ENCODE measurements around the gene USP22.
A peak's percentile ranks its signal among the peaks of the same experiment; 100 is the strongest.

The USP22 gene

DNA sequence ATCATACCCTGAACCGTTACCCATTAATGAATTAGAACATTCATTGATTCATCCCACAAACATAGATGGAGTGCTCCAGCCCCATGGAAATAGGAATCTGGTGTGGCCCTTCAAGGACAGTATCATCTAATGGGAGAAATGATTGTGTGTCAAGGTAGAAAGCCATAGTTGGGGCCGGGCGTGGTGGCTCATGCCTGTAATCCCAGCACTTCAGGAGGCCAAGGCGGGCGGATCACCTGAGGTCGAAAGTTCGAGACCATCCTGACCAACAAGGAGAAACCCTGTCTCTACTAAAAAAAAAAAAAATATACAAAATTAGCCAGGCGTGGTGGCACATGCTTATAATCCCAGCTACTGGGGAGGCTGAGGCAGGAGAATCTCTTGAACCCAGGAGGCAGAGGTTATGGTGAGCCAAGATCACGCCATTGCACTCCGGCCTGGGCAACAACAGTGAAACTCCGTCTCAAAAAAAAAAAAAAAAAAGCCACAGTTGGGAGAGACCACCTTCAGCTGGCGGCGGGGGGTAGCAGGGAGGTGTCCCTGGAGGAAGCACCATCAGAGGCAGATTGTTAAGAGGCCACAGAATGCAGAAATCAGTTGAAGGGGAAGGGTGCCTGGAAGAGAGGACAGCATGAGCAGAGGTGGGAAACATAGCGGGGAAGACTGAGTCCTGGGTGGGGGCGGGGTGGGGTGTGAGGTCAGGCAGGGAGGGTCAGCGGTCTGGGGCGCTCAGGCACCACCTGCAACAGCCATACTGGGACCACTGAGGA is 60.0 kb downstream of the USP22 start:
- no peaks in the 10 kb centered on the region for H3K79me1 ChIP-seq (ENCODE audit: low read depth, low read length)
- peaks cover 23 to 69% of the 10 kb centered on the region in 2 donors for H3K36me3 ChIP-seq (replicated peaks in 1 of 2; ENCODE audit: control insufficient read depth in 2 of 2, insufficient read depth in 2 of 2, low read length in 2 of 2)
- H3K4me1 ChIP-seq (ENCODE audit: control insufficient read depth in 2 of 2, insufficient read depth in 1 of 2, low read depth in 1 of 2, low read length in 2 of 2) = no peaks in the 10 kb centered on the region
- H3K9me3 ChIP-seq (replicated peaks in 1 of 2; ENCODE audit: control insufficient read depth in 2 of 2, insufficient read depth in 1 of 2, low read depth in 1 of 2, low read length in 2 of 2) = peaks cover 14 to 20% of the 10 kb centered on the region in 2 donors
- H3K4ac ChIP-seq (ENCODE audit: low read length) = no peak overlapping the region
- H2BK15ac ChIP-seq (ENCODE audit: low read length) = no peak overlapping the region
- H2BK120ac ChIP-seq (ENCODE audit: low read depth, low read length) = no peak overlapping the region
- H3K18ac ChIP-seq (ENCODE audit: low read length) = no peak overlapping the region
- H2BK5ac ChIP-seq (ENCODE audit: low read length) = no peak overlapping the region
- H2AK5ac ChIP-seq (ENCODE audit: low read depth, low read length) = no peak overlapping the region
- H2AFZ ChIP-seq (ENCODE audit: low read length) = no peak overlapping the region
- no peak overlapping the region for H4K91ac ChIP-seq (ENCODE audit: low read depth, low read length, poor library complexity)
- no peak overlapping the region for H3K4me3 ChIP-seq (ENCODE audit: low read length in 2 of 2)
- no peaks in the 10 kb centered on the region for H3K27me3 ChIP-seq (ENCODE audit: control insufficient read depth in 3 of 3, insufficient read depth in 3 of 3, low read depth in 1 of 3, low read length in 3 of 3)
- no peak overlapping the region for H3K14ac ChIP-seq (ENCODE audit: low read length)
- H4K8ac ChIP-seq (ENCODE audit: low read depth, low read length) = no peak overlapping the region
- H3K27ac ChIP-seq (replicated peaks; ENCODE audit: low read length) = no peak overlapping the region
- no peak overlapping the region for H3K4me2 ChIP-seq (ENCODE audit: insufficient read depth, low read length, poor library complexity, severe bottlenecking)
- no CpG with 5 or more reads among the region's 17 CpGs for WGBS, 2 donors (ENCODE audit: extremely low coverage in 2 of 2, insufficient read length in 2 of 2, insufficient replicate concordance in 1 of 2)
- H3K23ac ChIP-seq (ENCODE audit: low read depth, low read length, poor library complexity) = no peak overlapping the region
- no peak overlapping the region for H2BK12ac ChIP-seq (ENCODE audit: low read length)
- DNase-seq (ENCODE audit: low spot score) = no peak
- H3K9ac ChIP-seq (ENCODE audit: low read depth, low read length, poor library complexity) = no peak overlapping the region

DNA sequence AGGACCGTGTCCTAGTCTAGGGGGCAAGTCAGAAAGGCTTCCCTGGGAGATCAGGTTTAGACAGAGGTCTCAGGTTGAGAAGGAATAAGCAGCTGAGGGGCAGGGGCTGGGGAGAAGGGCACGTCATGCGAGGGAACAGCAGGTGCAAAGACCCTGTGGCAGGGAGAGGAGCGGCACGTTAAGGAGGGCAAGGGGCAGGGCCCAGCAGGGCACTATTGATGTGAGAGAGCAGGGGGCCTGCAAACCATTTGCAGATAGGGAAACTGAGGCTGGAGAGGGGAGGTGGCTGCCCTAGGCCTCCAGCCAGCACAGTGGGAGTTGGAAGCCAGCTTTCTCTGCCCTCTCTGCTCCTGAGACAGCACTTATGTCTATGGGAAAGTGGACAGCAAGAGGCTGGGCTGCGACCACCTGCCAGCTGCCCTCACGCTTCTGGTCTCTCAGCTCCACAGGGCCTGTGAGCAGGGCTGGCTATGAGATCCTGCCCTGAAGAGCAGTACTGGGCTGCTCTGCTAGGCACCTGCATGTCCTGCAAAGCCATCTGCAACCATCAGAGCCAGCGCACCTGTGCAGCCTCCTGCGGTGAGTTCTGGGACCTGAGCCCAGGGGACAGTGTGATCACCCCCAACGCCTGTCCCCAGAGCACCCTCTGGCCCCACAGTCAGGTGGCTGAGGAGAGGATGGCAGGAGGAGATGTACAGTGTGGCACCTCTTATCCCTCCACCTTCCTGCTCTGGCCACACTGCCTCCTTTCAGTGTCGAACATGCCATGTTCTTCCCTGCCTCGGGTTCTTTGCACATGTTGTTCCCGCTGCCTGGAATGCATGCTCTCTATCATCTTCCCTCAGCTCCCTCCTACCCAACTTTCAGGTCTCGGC is 61.5 kb downstream of the USP22 start:
- no peak overlapping the region for H3K27ac ChIP-seq (replicated peaks; ENCODE audit: low read length)

DNA sequence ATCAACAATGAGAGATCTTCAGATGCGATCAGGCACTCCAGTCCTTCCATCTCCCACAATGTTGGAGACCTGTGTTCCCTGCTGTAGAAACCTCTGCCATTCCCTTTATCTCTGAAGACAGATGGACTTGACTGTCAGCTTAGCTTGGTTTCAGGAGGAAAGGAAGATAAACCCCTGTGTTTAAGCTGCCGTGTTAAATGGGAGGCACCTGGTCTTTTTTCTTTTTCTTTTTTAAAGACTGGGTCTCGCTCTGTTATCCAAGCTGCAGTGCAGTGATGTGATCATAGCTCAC is 63.1 kb downstream of the USP22 start:
- H3K27ac ChIP-seq (replicated peaks; ENCODE audit: low read length) = no peak overlapping the region
- no peak overlapping the region for H3K4me3 ChIP-seq (ENCODE audit: low read length in 2 of 2)

More for the DNA sequence above, 61.5 kb downstream of the USP22 start:
- peaks cover 14 to 20% of the 10 kb centered on the region in 2 donors for H3K9me3 ChIP-seq (replicated peaks in 1 of 2; ENCODE audit: control insufficient read depth in 2 of 2, insufficient read depth in 1 of 2, low read depth in 1 of 2, low read length in 2 of 2)
- peak overlapping the region; percentile 52 for H3K23ac ChIP-seq (ENCODE audit: low read depth, low read length, poor library complexity)
- peak overlapping the region in 1 of 2 donors; percentile 53 for H3K4me3 ChIP-seq (ENCODE audit: low read length in 2 of 2)
- no peak overlapping the region for H3K4me2 ChIP-seq (ENCODE audit: insufficient read depth, low read length, poor library complexity, severe bottlenecking)
- H2BK15ac ChIP-seq (ENCODE audit: low read length) = no peak overlapping the region
- H2AK5ac ChIP-seq (ENCODE audit: low read depth, low read length) = no peak overlapping the region
- no CpG with 5 or more reads among the region's 14 CpGs for WGBS, 2 donors (ENCODE audit: extremely low coverage in 2 of 2, insufficient read length in 2 of 2, insufficient replicate concordance in 1 of 2)
- H3K14ac ChIP-seq (ENCODE audit: low read length) = no peak overlapping the region
- H2AFZ ChIP-seq (ENCODE audit: low read length) = no peak overlapping the region
- no peak overlapping the region for H2BK12ac ChIP-seq (ENCODE audit: low read length)
- H3K9ac ChIP-seq (ENCODE audit: low read depth, low read length, poor library complexity) = peak overlapping the region; percentile 27
- peak overlapping the region; percentile 43 for H2BK5ac ChIP-seq (ENCODE audit: low read length)
- no peaks in the 10 kb centered on the region for H3K79me1 ChIP-seq (ENCODE audit: low read depth, low read length)
- H3K4me1 ChIP-seq (ENCODE audit: control insufficient read depth in 2 of 2, insufficient read depth in 1 of 2, low read depth in 1 of 2, low read length in 2 of 2) = no peaks in the 10 kb centered on the region
- no peak overlapping the region for H3K4ac ChIP-seq (ENCODE audit: low read length)
- no peak for DNase-seq (ENCODE audit: low spot score)
- H3K36me3 ChIP-seq (replicated peaks in 1 of 2; ENCODE audit: control insufficient read depth in 2 of 2, insufficient read depth in 2 of 2, low read length in 2 of 2) = peaks cover 24 to 71% of the 10 kb centered on the region in 2 donors
- no peak overlapping the region for H4K91ac ChIP-seq (ENCODE audit: low read depth, low read length, poor library complexity)
- no peak overlapping the region for H2BK120ac ChIP-seq (ENCODE audit: low read depth, low read length)
- H4K8ac ChIP-seq (ENCODE audit: low read depth, low read length) = no peak overlapping the region
- peak overlapping the region; percentile 29 for H3K18ac ChIP-seq (ENCODE audit: low read length)
- no peaks in the 10 kb centered on the region for H3K27me3 ChIP-seq (ENCODE audit: control insufficient read depth in 3 of 3, insufficient read depth in 3 of 3, low read depth in 1 of 3, low read length in 3 of 3)

More for the DNA sequence above, 63.1 kb downstream of the USP22 start:
- Histone ChIP-seq H2BK12ac (ENCODE audit: low read length) (no peak overlapping the region), H4K8ac (ENCODE audit: low read depth, low read length) (no peak overlapping the region), H4K91ac (ENCODE audit: low read depth, low read length, poor library complexity) (no peak overlapping the region), H2AK5ac (ENCODE audit: low read depth, low read length) (no peak overlapping the region), H3K9ac (ENCODE audit: low read depth, low read length, poor library complexity) (no peak overlapping the region), H3K4me1 (ENCODE audit: control insufficient read depth in 2 of 2, insufficient read depth in 1 of 2, low read depth in 1 of 2, low read length in 2 of 2) (no peaks in the 10 kb centered on the region), H2AFZ (ENCODE audit: low read length) (no peak overlapping the region), H3K14ac (ENCODE audit: low read length) (no peak overlapping the region), H3K27me3 (ENCODE audit: control insufficient read depth in 3 of 3, insufficient read depth in 3 of 3, low read depth in 1 of 3, low read length in 3 of 3) (no peaks in the 10 kb centered on the region), H3K79me1 (ENCODE audit: low read depth, low read length) (no peaks in the 10 kb centered on the region), H3K4ac (ENCODE audit: low read length) (no peak overlapping the region), H2BK15ac (ENCODE audit: low read length) (no peak overlapping the region), H3K9me3 (replicated peaks in 1 of 2; ENCODE audit: control insufficient read depth in 2 of 2, insufficient read depth in 1 of 2, low read depth in 1 of 2, low read length in 2 of 2) (peaks cover 14 to 20% of the 10 kb centered on the region in 2 donors), H2BK120ac (ENCODE audit: low read depth, low read length) (no peak overlapping the region), H3K23ac (ENCODE audit: low read depth, low read length, poor library complexity) (no peak overlapping the region), H3K4me2 (ENCODE audit: insufficient read depth, low read length, poor library complexity, severe bottlenecking) (no peak overlapping the region), H2BK5ac (ENCODE audit: low read length) (no peak overlapping the region), H3K18ac (ENCODE audit: low read length) (no peak overlapping the region), H3K36me3 (replicated peaks in 1 of 2; ENCODE audit: control insufficient read depth in 2 of 2, insufficient read depth in 2 of 2, low read length in 2 of 2) (peaks cover 24 to 86% of the 10 kb centered on the region in 2 donors)
- no CpG with 5 or more reads among the region's 3 CpGs for whole genome bisulfite sequencing, 2 donors (ENCODE audit: extremely low coverage in 2 of 2, insufficient read length in 2 of 2, insufficient replicate concordance in 1 of 2)
- no peak for DNase-seq (ENCODE audit: low spot score)

Data from neuronal stem cell (in vitro differentiated cells).